A673 (cell line): ENCODE results near the gene PCNT. TPM values are rescaled to one million over a fixed set of nuclear protein-coding genes. Genes with fewer than 3 reads are reported as not detected.
A peak's percentile ranks its signal among the peaks of the same experiment; 100 is the strongest.

Experiments
- BruUV-seq: library from RNA; stranded (reverse); fragments of 400-500 nt; replicated peaks from 2 replicates; lab custom pipeline; 2021; lab: Mats Ljungman, UMichigan
- CTCF ChIA-PET: fragments of 300-600 bp; sonication (Branson Sonifier 250); formaldehyde crosslinking; loops from one replicate; lab custom pipeline; 2022; ENCODE audit warnings: antibody characterized with exemption; lab: Charles Lee
- POLR2A ChIA-PET: fragments of 300-600 bp; sonication (Branson Sonifier 250); formaldehyde crosslinking; loops from one replicate; lab custom pipeline; 2022; ENCODE audit warnings: antibody characterized with exemption; ENCODE audit not compliant: low non-redundant PET; lab: Charles Lee
- DNase-seq: peaks from one replicate; pipeline ENCODE4 v3.0.0-alpha.2; 2015; ENCODE audit warnings: low spot score
- H3K27ac ChIP-seq: fragments of 200-600 bp; sonication (generic); 2 replicates; pipeline ENCODE4 v1.5.1; 2016; ENCODE audit warnings: mixed run types, low read depth, mild to moderate bottlenecking, mixed read lengths, antibody characterized with exemption, low read length; ENCODE audit not compliant: poor library complexity, severe bottlenecking
- H3K27me3 ChIP-seq: fragments of 200-600 bp; sonication (generic); replicated peaks from 2 replicates; pipeline ENCODE4 v1.6.1; 2017; ENCODE audit warnings: mixed run types, low read depth, mild to moderate bottlenecking, mixed read lengths, antibody characterized with exemption, low read length; ENCODE audit not compliant: insufficient read depth, poor library complexity
- H3K36me3 ChIP-seq: fragments of 200-600 bp; sonication (generic); 2 replicates; pipeline ENCODE4 v1.6.1; 2016; ENCODE audit warnings: mixed run types, mild to moderate bottlenecking, mixed read lengths, antibody characterized with exemption, low read length; ENCODE audit not compliant: insufficient read depth, poor library complexity, severe bottlenecking
- H3K4me1 ChIP-seq: fragments of 200-600 bp; sonication (generic); 2 replicates; pipeline ENCODE4 v1.6.1; 2017; ENCODE audit warnings: mixed run types, mild to moderate bottlenecking, mixed read lengths, antibody characterized with exemption, low read length; ENCODE audit not compliant: insufficient read depth, poor library complexity, severe bottlenecking
- H3K4me3 ChIP-seq: fragments of 200-600 bp; sonication (generic); 2 replicates; pipeline ENCODE4 v1.5.1; 2016; ENCODE audit warnings: low read depth, mixed run types, mild to moderate bottlenecking, mixed read lengths, low read length; ENCODE audit not compliant: poor library complexity, severe bottlenecking
- H3K9me3 ChIP-seq: fragments of 200-600 bp; sonication (generic); 2 replicates; pipeline ENCODE4 v1.6.1; 2016; ENCODE audit warnings: mixed run types, low read depth, mild to moderate bottlenecking, mixed read lengths, antibody characterized with exemption, low read length; ENCODE audit not compliant: poor library complexity, severe bottlenecking
- CTCF ChIP-seq: fragments of 300-800, 200-600 bp; sonication (generic); conservative IDR thresholded peaks from 2 replicates; pipeline ENCODE4 v1.5.1; 2017; ENCODE audit warnings: low read depth, mild to moderate bottlenecking, antibody characterized with exemption, low read length, moderate library complexity, mixed read lengths
- EZH2 ChIP-seq: fragments of 200-600 bp; sonication (generic); IDR thresholded peaks from 2 replicates; pipeline ENCODE4 v1.6.1; 2017; ENCODE audit warnings: borderline replicate concordance, low read depth, mild to moderate bottlenecking, mixed read lengths, antibody characterized with exemption, low read length; ENCODE audit not compliant: poor library complexity, severe bottlenecking
- intact Hi-C: fragments of 100-400 bp; cut with micrococcal nuclease; formaldehyde crosslinking; loops from one replicate; pipeline ENCODE4 v1.10.0; 2022; ENCODE audit not compliant: unreplicated experiment
- total RNA-seq: library from RNA; stranded (reverse); gene quantifications from 2 replicates; pipeline ENCODE4 v1.2.3, GENCODE V29; 2021

Gene PCNT
- total RNA-seq, 1 experiment from 2014 or later, result 66.4 TPM

GRCh38 chr21:46319186-46319585, 4.8 kb upstream of the PCNT start:
- DNase-seq, result no peak
- H3K27ac ChIP-seq, result no peak overlapping the region
- H3K27me3 ChIP-seq, result no peaks in the 10 kb centered on the region
- ChIA-PET CTCF (no interaction called here), POLR2A (no interaction called here)
- H3K36me3 ChIP-seq, result peaks cover 44% of the 10 kb centered on the region
- intact Hi-C loops, result no loop called here
- TF ChIP-seq EZH2 (no peak), CTCF (no peak)
- peaks cover 17% of the 10 kb centered on the region for H3K4me1 ChIP-seq
- no peak overlapping the region for H3K4me3 ChIP-seq
- no peaks in the 10 kb centered on the region for H3K9me3 ChIP-seq
- BruUV-seq, result no TSS peak

- no TSS peak for BruUV-seq
- no peak for TF ChIP-seq CTCF
- no peak for TF ChIP-seq EZH2
- peak overlapping the region; percentile 89 for H3K4me3 ChIP-seq
- no peaks in the 10 kb centered on the region for H3K27me3 ChIP-seq
- H3K4me1 ChIP-seq, result peaks cover 18% of the 10 kb centered on the region
- H3K27ac ChIP-seq, result no peak overlapping the region
- intact Hi-C loops, result loop anchor here (5.0 kb wide), 1 partner anchor 93 kb away; the partner anchor contains the start of gene LSS
- ChIA-PET CTCF (no interaction called here), POLR2A (no interaction called here)
- H3K36me3 ChIP-seq, result peaks cover 33% of the 10 kb centered on the region
- DNase-seq, result no peak
- H3K9me3 ChIP-seq, result no peaks in the 10 kb centered on the region
Observed at GRCh38 chr21:46320331-46320801, 3.6 kb upstream of the PCNT start.

GRCh38 chr21:46322351-46323226, 1.4 kb upstream of the PCNT start:
- CTCF ChIA-PET, result no interaction called here

More at GRCh38 chr21:46322351-46323226, 1.4 kb upstream of the PCNT start:
- Histone ChIP-seq H3K27me3 (no peaks in the 10 kb centered on the region), H3K36me3 (peaks cover 28% of the 10 kb centered on the region), H3K4me3 (peak overlapping the region; percentile 89), H3K9me3 (no peaks in the 10 kb centered on the region), H3K27ac (peak overlapping the region; percentile 100), H3K4me1 (peaks cover 27% of the 10 kb centered on the region)
- intact Hi-C loops, result loop anchor here (5.0 kb wide), 1 partner anchor 95 kb away; the partner anchor contains the start of gene LSS
- DNase-seq, result peak; percentile 31
- no TSS peak for BruUV-seq
- POLR2A ChIA-PET, result interaction anchor here (0.6 kb wide), 2 partner anchors 8 to 104 kb away, joined by 3 to 11 read pairs; no protein-coding TSS in a partner anchor
- no peak for TF ChIP-seq CTCF
- TF ChIP-seq EZH2, result no peak
